Brain microvascular endothelial cell (primary cell): ENCODE results near the gene NLGN4Y.

Source experiments
- DNase-seq: peaks from one replicate; pipeline ENCODE4 v3.0.0-alpha.2; 2020
- H3K27ac ChIP-seq: fragments of 250-450 bp; sonication (Bioruptor Pico); 2 replicates; pipeline ENCODE4 v1.5.1; 2020; ENCODE audit warnings: mild to moderate bottlenecking, moderate library complexity
- H3K27me3 ChIP-seq: fragments of 250-450 bp; sonication (Bioruptor Pico); replicated peaks from 2 replicates; pipeline ENCODE4 v1.5.1; 2020; ENCODE audit warnings: mild to moderate bottlenecking
- H3K36me3 ChIP-seq: fragments of 250-450 bp; sonication (Bioruptor Pico); replicated peaks from 2 replicates; pipeline ENCODE4 v1.5.1; 2020; ENCODE audit warnings: mild to moderate bottlenecking
- H3K4me3 ChIP-seq: 2 replicates; pipeline ENCODE4 v1.5.1; 2011; ENCODE audit warnings: low read depth, mild to moderate bottlenecking, control low read depth, low read length, moderate library complexity
- CTCF ChIP-seq: IDR thresholded peaks from 2 replicates; pipeline ENCODE4 v1.5.1; 2011; ENCODE audit warnings: low read depth, mild to moderate bottlenecking, moderate library complexity, low read length, control low read depth, inconsistent platforms; ENCODE audit errors: missing control alignments
- in situ Hi-C: cut with HindIII; loops from 2 replicates; pipeline ENCODE4 v1.10.0; 2017; ENCODE audit warnings: low sequenced_read_pairs, low pct_ligation_motif_present

The NLGN4Y gene

DNA sequence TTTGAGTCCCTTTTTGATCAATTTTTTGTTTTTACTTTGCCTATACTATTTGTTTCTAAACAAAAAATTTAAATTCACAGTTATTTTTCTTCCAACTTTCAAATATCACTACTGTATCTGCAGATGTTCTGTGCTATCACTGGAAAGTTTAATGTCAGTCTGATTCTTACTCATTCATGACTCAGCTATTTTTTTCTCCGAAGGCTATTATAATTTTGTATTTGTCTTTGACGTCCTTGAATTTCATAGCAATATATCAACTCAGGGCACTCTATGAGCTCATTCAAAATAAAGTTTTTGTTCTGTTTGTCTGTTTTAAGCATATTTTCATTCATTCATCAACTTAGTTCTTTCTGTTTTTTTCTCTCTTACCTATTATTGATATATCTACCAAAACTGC lies 273.7 kb downstream of the NLGN4Y start:
- DNase-seq, result no peak
- Histone ChIP-seq H3K4me3 (no peak overlapping the region), H3K36me3 (no peaks in the 10 kb centered on the region), H3K27ac (no peak overlapping the region), H3K27me3 (no peaks in the 10 kb centered on the region)
- in situ Hi-C loops, result no loop called here
- no peak for TF ChIP-seq CTCF

- Histone ChIP-seq H3K4me3 (no peak overlapping the region), H3K36me3 (no peaks in the 10 kb centered on the region), H3K27ac (no peak overlapping the region), H3K27me3 (no peaks in the 10 kb centered on the region)
- DNase-seq, result no peak
- in situ Hi-C loops, result no loop called here
- no peak for TF ChIP-seq CTCF
Measured at GRCh38 chrY:14801096-14801495, 276.8 kb downstream of the NLGN4Y start.

DNA sequence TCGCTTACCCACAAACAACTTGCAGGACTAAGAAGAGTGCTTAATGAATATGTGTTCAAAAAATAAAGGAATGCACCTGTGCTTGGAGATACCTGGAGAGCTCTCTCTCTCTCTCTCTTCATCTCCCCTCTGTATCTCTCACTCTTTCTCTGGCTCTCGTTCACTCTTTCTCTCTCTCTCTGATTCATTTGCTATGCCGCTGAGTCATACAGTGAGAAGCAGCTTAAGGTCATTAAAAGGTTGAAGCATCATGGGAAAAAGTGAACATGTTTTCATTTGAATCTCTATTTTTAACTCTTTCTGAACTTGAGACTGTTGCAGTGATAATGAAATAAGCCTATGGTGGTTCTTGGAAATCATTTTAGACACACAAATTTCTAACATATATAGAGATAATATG lies 277.8 kb downstream of the NLGN4Y start:
- Histone ChIP-seq H3K4me3 (no peak overlapping the region), H3K27ac (no peak overlapping the region), H3K27me3 (no peaks in the 10 kb centered on the region), H3K36me3 (no peaks in the 10 kb centered on the region)
- no peak for TF ChIP-seq CTCF
- in situ Hi-C loops, result no loop called here
- DNase-seq, result no peak

DNA sequence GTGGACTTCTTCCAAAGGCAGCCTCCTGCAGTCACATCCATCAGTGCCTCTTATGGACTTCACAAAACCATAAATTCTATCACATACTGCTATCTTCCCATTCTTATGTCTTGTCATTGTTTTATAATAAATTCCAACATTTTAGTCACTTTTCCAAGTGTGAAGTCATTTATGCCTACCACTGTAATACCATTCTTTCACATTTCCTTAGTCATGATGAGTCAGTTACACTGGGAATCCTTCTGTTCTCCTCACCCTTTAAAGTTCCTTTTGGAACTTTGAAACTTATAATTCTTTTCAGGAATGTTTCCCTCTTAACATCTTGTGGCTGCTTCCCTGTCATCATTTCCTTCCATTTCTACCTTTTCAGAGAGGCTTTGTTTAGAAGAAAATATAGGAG lies 279.7 kb downstream of the NLGN4Y start:
- Histone ChIP-seq H3K4me3 (no peak overlapping the region), H3K27ac (no peak overlapping the region), H3K36me3 (no peaks in the 10 kb centered on the region), H3K27me3 (no peaks in the 10 kb centered on the region)
- TF ChIP-seq CTCF, result no peak
- in situ Hi-C loops, result no loop called here
- DNase-seq, result no peak

- H3K27me3 ChIP-seq, result no peaks in the 10 kb centered on the region
- DNase-seq, result no peak
- H3K36me3 ChIP-seq, result no peaks in the 10 kb centered on the region
- TF ChIP-seq CTCF, result no peak
- H3K4me3 ChIP-seq, result no peak overlapping the region
- in situ Hi-C loops, result no loop called here
- no peak overlapping the region for H3K27ac ChIP-seq
Measured at GRCh38 chrY:14818452-14818851, 294.1 kb downstream of the NLGN4Y start.

DNA sequence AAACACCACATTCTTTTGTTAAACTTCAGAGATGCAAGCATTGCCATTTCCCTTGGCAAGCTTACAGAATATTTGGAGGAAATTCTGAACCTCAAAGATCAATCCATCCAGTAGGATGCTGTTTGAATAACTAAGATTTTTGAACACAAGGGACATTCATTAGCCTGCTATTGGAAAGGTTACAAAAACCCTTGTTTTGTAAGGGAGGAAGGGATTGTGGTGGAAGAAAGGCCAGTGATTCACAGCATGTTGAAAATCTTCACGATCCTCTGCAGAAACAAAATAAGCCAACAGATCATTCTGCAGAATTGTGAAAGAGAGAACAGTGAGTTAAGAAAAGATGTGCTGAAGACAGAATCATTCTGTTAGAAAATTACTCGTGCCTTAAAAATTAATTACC lies 297.9 kb downstream of the NLGN4Y start:
- H3K27ac ChIP-seq, result no peak overlapping the region
- H3K27me3 ChIP-seq, result no peaks in the 10 kb centered on the region
- no peaks in the 10 kb centered on the region for H3K36me3 ChIP-seq
- no peak for DNase-seq
- in situ Hi-C loops, result no loop called here
- no peak overlapping the region for H3K4me3 ChIP-seq
- no peak for TF ChIP-seq CTCF
